Hair follicle dermal papilla cell (primary cell): ENCODE results near the gene SPTLC3. TPM values are rescaled to one million over a fixed set of nuclear protein-coding genes. Genes with fewer than 3 reads are reported as not detected.

Experiments
- total RNA-seq: library from RNA; depleted of rRNA; stranded (reverse); fragments of >200 nt; gene quantifications from 2 replicates; pipeline ENCODE4 v1.2.3, GENCODE V29; 2012

Gene SPTLC3
- 3.6 and 6.7 TPM in 2 replicates for total RNA-seq

DNA sequence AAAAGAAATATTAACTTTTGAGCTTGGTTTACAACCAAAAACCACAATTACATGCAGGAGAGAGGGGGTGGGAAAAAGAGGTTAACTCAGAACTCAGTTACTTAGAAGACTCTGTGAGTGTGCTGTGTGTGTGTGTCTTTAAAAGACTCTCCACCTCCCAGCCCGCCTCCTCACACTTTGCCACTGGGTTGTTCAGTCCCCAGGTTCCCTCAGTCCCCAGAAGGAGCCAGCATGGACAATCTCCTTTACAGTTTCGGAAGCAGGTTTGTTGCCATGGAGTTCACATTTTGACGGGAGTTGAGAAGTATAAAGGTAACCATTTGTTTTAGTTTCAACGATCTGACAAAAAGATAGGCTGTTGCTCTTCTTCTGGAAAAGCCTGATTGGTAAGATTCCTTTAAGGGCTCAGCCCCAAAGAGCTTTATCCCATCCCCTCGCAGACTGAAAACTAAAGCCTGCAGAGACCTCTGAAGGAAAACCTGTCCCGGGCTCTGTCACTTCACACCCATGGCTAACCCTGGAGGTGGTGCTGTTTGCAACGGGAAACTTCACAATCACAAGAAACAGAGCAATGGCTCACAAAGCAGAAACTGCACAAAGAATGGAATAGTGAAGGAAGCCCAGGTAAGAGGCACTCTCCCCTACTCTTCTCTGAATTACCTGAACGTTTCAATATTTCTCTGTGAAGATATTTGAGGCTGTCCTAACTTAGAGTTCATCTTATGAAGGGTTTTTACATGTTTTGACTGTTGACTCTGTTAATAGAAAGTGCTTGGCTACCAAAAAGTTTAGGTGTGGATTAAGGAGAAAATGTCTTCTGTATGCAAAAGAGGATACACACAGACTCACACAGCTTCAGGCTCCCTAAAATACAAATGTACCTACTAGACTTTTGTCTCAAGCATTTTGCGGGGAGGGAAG lies at the start of gene SPTLC3:
SPTLC3 (plus strand) TSS at position 212 of the 921 bp plus-strand sequence; CDS start at position 508, 296 bp downstream.

Other genes with a start within 250 kb of the SPTLC3 start
- 3.2 and 3.4 TPM in 2 replicates for gene ISM1, start 212.3 kb downstream of the SPTLC3 start, total RNA-seq